HepG2 (cell line): ENCODE measurements around the gene MILR1. TPM values are rescaled to one million over a fixed set of nuclear protein-coding genes. Genes with fewer than 3 reads are reported as not detected.

Experiments
- AKAP8 ChIP-seq: sonication (generic); formaldehyde crosslinking; IDR thresholded peaks from 2 replicates; pipeline ENCODE4 v1.5.1; 2020; ENCODE audit warnings: mild to moderate bottlenecking, missing genetic modification reagents
- CBFB ChIP-seq: sonication (generic); formaldehyde crosslinking; IDR thresholded peaks from 2 replicates; pipeline ENCODE4 v1.4.0; 2020; ENCODE audit warnings: missing genetic modification reagents
- CREB1 ChIP-seq, 2 experiments: fragments of 450-650 bp in 1 of 2; IDR thresholded peaks; 2 replicates each; pipeline ENCODE4 v1.6.1; 2016 to 2017; ENCODE audit warnings: control low read depth in 1 of 2, mild to moderate bottlenecking in 1 of 2, missing compliant biosample characterization in 1 of 2, missing genetic modification characterization in 1 of 2
- HINFP ChIP-seq: sonication (generic); formaldehyde crosslinking; IDR thresholded peaks from 2 replicates; pipeline ENCODE4 v1.4.0; 2020; ENCODE audit warnings: low read depth, mild to moderate bottlenecking, missing genetic modification reagents
- KAT2B ChIP-seq: fragments of 150-350 bp; IDR thresholded peaks from 2 replicates; pipeline ENCODE4 v1.6.1; 2014; ENCODE audit warnings: low read depth, low read length, borderline replicate concordance
- NPAS2 ChIP-seq: sonication (generic); formaldehyde crosslinking; IDR thresholded peaks from 2 replicates; pipeline ENCODE4 v1.8.0; 2022; ENCODE audit warnings: mild to moderate bottlenecking, missing genetic modification reagents, borderline replicate concordance
- NRL ChIP-seq: sonication (generic); formaldehyde crosslinking; IDR thresholded peaks from 2 replicates; pipeline ENCODE4 v1.5.0; 2020; ENCODE audit warnings: missing genetic modification reagents, mild to moderate bottlenecking, moderate library complexity, borderline replicate concordance
- RBM39 ChIP-seq: fragments of 200-400 bp; formaldehyde crosslinking; IDR thresholded peaks from one replicate; pipeline ENCODE4 v1.6.1; 2018; ENCODE audit warnings: antibody characterized with exemption, mild to moderate bottlenecking, low read depth, low read length; ENCODE audit not compliant: poor library complexity, severe bottlenecking
- REXO4 ChIP-seq: sonication (generic); formaldehyde crosslinking; IDR thresholded peaks from 2 replicates; pipeline ENCODE4 v1.8.0; 2022; ENCODE audit warnings: missing genetic modification reagents, mild to moderate bottlenecking, borderline replicate concordance
- TBL1XR1 ChIP-seq: fragments of 150-350 bp; IDR thresholded peaks from 2 replicates; pipeline ENCODE4 v1.6.1; 2014; ENCODE audit warnings: borderline replicate concordance, low read length; ENCODE audit not compliant: partially characterized antibody
- ZMAT3 ChIP-seq: sonication (generic); formaldehyde crosslinking; conservative IDR thresholded peaks from 2 replicates; pipeline ENCODE4 v1.7.0; 2021; ENCODE audit warnings: missing genetic modification reagents
- ZNF138 ChIP-seq: sonication (generic); formaldehyde crosslinking; IDR thresholded peaks from 2 replicates; pipeline ENCODE4 v1.5.0; 2020; ENCODE audit warnings: mild to moderate bottlenecking, low read depth, missing genetic modification reagents
- ZNF143 ChIP-seq: sonication (generic); formaldehyde crosslinking; IDR thresholded peaks from 2 replicates; pipeline ENCODE4 v1.4.0; 2020; ENCODE audit warnings: missing genetic modification reagents
- ZNF230 ChIP-seq: sonication (generic); formaldehyde crosslinking; IDR thresholded peaks from 2 replicates; pipeline ENCODE4 v1.4.0; 2020; ENCODE audit warnings: mild to moderate bottlenecking, missing genetic modification reagents
- ZNF333 ChIP-seq: sonication (generic); formaldehyde crosslinking; IDR thresholded peaks from 2 replicates; pipeline ENCODE4 v1.4.0; 2020; ENCODE audit warnings: mild to moderate bottlenecking, missing genetic modification reagents, borderline replicate concordance
- ZNF335 ChIP-seq: sonication (generic); formaldehyde crosslinking; IDR thresholded peaks from 2 replicates; pipeline ENCODE4 v1.4.0; 2020; ENCODE audit warnings: missing genetic modification reagents
- ZNF441 ChIP-seq: sonication (generic); formaldehyde crosslinking; IDR thresholded peaks from 2 replicates; pipeline ENCODE4 v1.7.0; 2021; ENCODE audit warnings: missing genetic modification reagents, borderline replicate concordance
- ZNF7 ChIP-seq: IDR thresholded peaks from 2 replicates; pipeline ENCODE4 v1.6.1; 2016; ENCODE audit warnings: missing biosample characterization, missing genetic modification reagents
- ZNF780A ChIP-seq: sonication (generic); formaldehyde crosslinking; IDR thresholded peaks from 2 replicates; pipeline ENCODE4 v1.8.0; 2022; ENCODE audit warnings: mild to moderate bottlenecking, missing genetic modification reagents, moderate library complexity
- ZSCAN31 ChIP-seq: sonication (generic); formaldehyde crosslinking; IDR thresholded peaks from 2 replicates; pipeline ENCODE4 v1.5.0; 2020; ENCODE audit warnings: low read depth, mild to moderate bottlenecking, missing genetic modification reagents
- polyA plus RNA-seq, 8 experiments: library from polyadenylated mRNA; depleted of rRNA in 3 of 8; stranded (reverse) in 7 of 8; unstranded in 1 of 8; fragments of >200 nt; fragmentation: Illumina TruSeq in 4 of 8; extraction: Trizol in 4 of 8; gene quantifications; 2 replicates each; pipeline versions ENCODE4 v1.2.1 to v1.2.3, GENCODE V29; 2011 to 2016; ENCODE audit warnings: low read depth in 4 of 8, missing spikeins in 1 of 8, mixed read lengths in 1 of 8; ENCODE audit not compliant: insufficient read depth in 1 of 8
- total RNA-seq, 5 experiments: library from RNA; depleted of rRNA; stranded (reverse); fragments of >200 nt; fragmentation: Illumina TruSeq; extraction: Trizol; gene quantifications; 2 replicates each; pipeline ENCODE4 v1.2.3, GENCODE V29; 2016; ENCODE audit warnings: low read depth in 1 of 5
- TF ChIP-seq, protein P1 (sequence below): sonication (generic); formaldehyde crosslinking; IDR thresholded peaks from 2 replicates; pipeline ENCODE4 v1.4.0; 2020; ENCODE audit warnings: missing genetic modification reagents, borderline replicate concordance
- TF ChIP-seq, protein P2 (sequence below): sonication (generic); formaldehyde crosslinking; IDR thresholded peaks from 2 replicates; pipeline ENCODE4 v1.4.0; 2020; ENCODE audit warnings: missing genetic modification reagents, borderline replicate concordance

The MILR1 gene
- total and polyA plus RNA-seq, 2 of the 13 experiments (the other 11 are each of a cell fraction or from before 2014, with no cell fraction given): 0.27 to 1.7 TPM

- peak; percentile 56; the same call in 1 of the 2 replicates for TF ChIP-seq HINFP
- TF ChIP-seq ZSCAN31 (CRISPR knock-in tag): peak; percentile 85; the same call in 1 of the 2 replicates
- peak; percentile 81 for TF ChIP-seq RBM39
- no peak; the same call in 1 of the 2 replicates for TF ChIP-seq ZMAT3 (CRISPR knock-in tag)
- TF ChIP-seq CREB1 (IDR thresholded peaks at IDR 0.05): no peak
- TF ChIP-seq CREB1 (CRISPR knock-in tag; IDR thresholded peaks at IDR 0.05): peak; percentile 56; the same call in 1 of the 2 replicates
- no peak for TF ChIP-seq ZNF7 (CRISPR knock-in tag)
- TF ChIP-seq ZNF335: no peak
- peak; percentile 42; the same call in 1 of the 2 replicates for TF ChIP-seq NPAS2 (CRISPR knock-in tag)
- TF ChIP-seq ZNF333 (CRISPR knock-in tag): no peak
- TF ChIP-seq, protein P1, sequence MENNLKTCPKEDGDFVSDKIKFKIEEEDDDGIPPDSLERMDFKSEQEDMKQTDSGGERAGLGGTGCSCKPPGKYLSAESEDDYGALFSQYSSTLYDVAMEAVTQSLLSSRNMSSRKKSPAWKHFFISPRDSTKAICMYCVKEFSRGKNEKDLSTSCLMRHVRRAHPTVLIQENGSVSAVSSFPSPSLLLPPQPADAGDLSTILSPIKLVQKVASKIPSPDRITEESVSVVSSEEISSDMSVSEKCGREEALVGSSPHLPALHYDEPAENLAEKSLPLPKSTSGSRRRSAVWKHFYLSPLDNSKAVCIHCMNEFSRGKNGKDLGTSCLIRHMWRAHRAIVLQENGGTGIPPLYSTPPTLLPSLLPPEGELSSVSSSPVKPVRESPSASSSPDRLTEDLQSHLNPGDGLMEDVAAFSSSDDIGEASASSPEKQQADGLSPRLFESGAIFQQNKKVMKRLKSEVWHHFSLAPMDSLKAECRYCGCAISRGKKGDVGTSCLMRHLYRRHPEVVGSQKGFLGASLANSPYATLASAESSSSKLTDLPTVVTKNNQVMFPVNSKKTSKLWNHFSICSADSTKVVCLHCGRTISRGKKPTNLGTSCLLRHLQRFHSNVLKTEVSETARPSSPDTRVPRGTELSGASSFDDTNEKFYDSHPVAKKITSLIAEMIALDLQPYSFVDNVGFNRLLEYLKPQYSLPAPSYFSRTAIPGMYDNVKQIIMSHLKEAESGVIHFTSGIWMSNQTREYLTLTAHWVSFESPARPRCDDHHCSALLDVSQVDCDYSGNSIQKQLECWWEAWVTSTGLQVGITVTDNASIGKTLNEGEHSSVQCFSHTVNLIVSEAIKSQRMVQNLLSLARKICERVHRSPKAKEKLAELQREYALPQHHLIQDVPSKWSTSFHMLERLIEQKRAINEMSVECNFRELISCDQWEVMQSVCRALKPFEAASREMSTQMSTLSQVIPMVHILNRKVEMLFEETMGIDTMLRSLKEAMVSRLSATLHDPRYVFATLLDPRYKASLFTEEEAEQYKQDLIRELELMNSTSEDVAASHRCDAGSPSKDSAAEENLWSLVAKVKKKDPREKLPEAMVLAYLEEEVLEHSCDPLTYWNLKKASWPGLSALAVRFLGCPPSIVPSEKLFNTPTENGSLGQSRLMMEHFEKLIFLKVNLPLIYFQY: 0 out of 2 replicates have a peak, but pooled peaks have one; percentile 6
- TF ChIP-seq TBL1XR1: no peak
- TF ChIP-seq ZNF143 (CRISPR knock-in tag): 0 out of 2 replicates have a peak, but pooled peaks have one; percentile 62
- TF ChIP-seq KAT2B: no peak
- TF ChIP-seq, protein P2, sequence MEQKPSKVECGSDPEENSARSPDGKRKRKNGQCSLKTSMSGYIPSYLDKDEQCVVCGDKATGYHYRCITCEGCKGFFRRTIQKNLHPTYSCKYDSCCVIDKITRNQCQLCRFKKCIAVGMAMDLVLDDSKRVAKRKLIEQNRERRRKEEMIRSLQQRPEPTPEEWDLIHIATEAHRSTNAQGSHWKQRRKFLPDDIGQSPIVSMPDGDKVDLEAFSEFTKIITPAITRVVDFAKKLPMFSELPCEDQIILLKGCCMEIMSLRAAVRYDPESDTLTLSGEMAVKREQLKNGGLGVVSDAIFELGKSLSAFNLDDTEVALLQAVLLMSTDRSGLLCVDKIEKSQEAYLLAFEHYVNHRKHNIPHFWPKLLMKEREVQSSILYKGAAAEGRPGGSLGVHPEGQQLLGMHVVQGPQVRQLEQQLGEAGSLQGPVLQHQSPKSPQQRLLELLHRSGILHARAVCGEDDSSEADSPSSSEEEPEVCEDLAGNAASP (CRISPR knock-in tag): peak; percentile 29; the same call in 1 of the 2 replicates
- TF ChIP-seq ZNF138 (CRISPR knock-in tag): 0 out of 2 replicates have a peak, but pooled peaks have one; percentile 41
- TF ChIP-seq CBFB (CRISPR knock-in tag): peak; percentile 52
- TF ChIP-seq ZNF441: no peak
- 0 out of 2 replicates have a peak, but pooled peaks have one; percentile 15 for TF ChIP-seq AKAP8 (CRISPR knock-in tag)
- 0 out of 2 replicates have a peak, but pooled peaks have one; percentile 38 for TF ChIP-seq ZNF230
- no peak; the same call in 1 of the 2 replicates for TF ChIP-seq NRL (CRISPR knock-in tag)
- TF ChIP-seq ZNF780A (CRISPR knock-in tag): no peak
- TF ChIP-seq REXO4: no peak
Observed at GRCh38 chr17:64505340-64506200, 56.7 kb downstream of the MILR1 start (continued).
